ENCODE results near the gene GNPAT. TPM values are rescaled to one million over a fixed set of nuclear protein-coding genes. Genes with fewer than 3 reads are reported as not detected.
A peak's percentile ranks its signal among the peaks of the same experiment; 100 is the strongest.
"Not testable (repeated sequence)": the region's sequence is repeated elsewhere in the genome, so short reads cannot be mapped to it uniquely, and the experiment has no call there.

Gene GNPAT
- total RNA-seq, 1 donor from 2014 or later = 50.9 TPM

DNA sequence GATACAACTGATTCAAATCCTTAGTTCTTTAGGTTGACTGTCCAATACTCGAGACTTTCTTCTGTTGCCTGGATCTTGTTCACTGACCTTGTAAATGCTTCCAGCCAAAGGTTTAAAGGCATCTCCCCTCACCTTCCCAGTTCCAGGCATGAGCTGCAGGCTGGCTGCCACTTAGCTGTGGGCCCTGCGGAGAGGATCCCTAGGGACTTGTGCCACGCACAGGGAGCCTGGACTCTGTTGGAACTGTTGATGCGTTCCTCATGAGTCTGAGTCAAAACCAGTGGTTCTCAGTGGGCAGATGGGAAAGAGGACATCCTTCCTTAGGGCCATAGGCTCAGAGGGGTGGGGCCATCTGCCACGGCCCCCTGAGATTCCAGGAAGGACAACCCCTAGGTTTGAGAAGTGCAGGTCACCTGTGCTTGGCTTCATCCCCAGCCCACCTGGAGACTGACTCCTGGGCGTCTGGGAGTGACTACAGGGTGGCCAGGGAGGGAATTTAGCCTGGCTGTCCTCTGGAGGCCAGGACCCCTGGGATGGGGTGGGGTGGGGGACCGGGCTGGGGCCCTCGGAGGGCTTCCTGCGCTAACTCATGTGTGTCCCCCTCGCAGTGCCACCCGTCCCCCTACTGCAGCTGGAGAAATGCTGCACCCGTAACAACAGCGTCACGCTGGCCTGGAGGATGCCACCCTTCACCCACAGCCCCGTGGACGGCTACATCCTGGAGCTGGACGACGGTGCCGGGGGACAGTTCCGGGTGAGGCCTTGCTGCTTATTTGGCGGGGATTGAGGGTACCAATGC is 37.6 kb upstream of the GNPAT start:
- no peaks in the 10 kb centered on the region for H3K9me3 Mint-ChIP-seq
- intact Hi-C loops (cut with micrococcal nuclease) = no loop called here
- no peaks in the 10 kb centered on the region for H3K36me3 Mint-ChIP-seq (ENCODE audit: low read depth)
- no peak overlapping the region for H3K27ac Mint-ChIP-seq
- peaks cover 15% of the 10 kb centered on the region for H3K27me3 Mint-ChIP-seq (ENCODE audit: low read depth)
- DNase-seq (ENCODE audit: low spot score) = no peak
- peaks cover 3% of the 10 kb centered on the region for H3K4me1 Mint-ChIP-seq (ENCODE audit: low read depth)
- no peak overlapping the region for H3K4me3 Mint-ChIP-seq (ENCODE audit: low read depth)

- no peak overlapping the region for H3K27ac Mint-ChIP-seq
Measured at GRCh38 chr1:231206856-231207255, 34.2 kb upstream of the GNPAT start.

GRCh38 chr1:231207437-231207836 is 33.6 kb upstream of the GNPAT start:
- Mint-ChIP-seq H3K4me1 (ENCODE audit: low read depth) (peaks cover 6% of the 10 kb centered on the region), H3K27me3 (ENCODE audit: low read depth) (peaks cover 9% of the 10 kb centered on the region), H3K27ac (no peak overlapping the region), H3K36me3 (ENCODE audit: low read depth) (no peaks in the 10 kb centered on the region), H3K9me3 (no peaks in the 10 kb centered on the region), H3K4me3 (ENCODE audit: low read depth) (no peak overlapping the region)
- no peak for DNase-seq (ENCODE audit: low spot score)
- intact Hi-C loops (cut with micrococcal nuclease) = no loop called here

More at GRCh38 chr1:231206856-231207255, 34.2 kb upstream of the GNPAT start:
- no peak for DNase-seq (ENCODE audit: low spot score)
- Mint-ChIP-seq H3K4me3 (ENCODE audit: low read depth) (no peak overlapping the region), H3K9me3 (no peaks in the 10 kb centered on the region), H3K4me1 (ENCODE audit: low read depth) (peaks cover 4% of the 10 kb centered on the region), H3K27me3 (ENCODE audit: low read depth) (peaks cover 9% of the 10 kb centered on the region), H3K36me3 (ENCODE audit: low read depth) (no peaks in the 10 kb centered on the region)
- intact Hi-C loops (cut with micrococcal nuclease) = no loop called here

- no peak for DNase-seq (ENCODE audit: low spot score)
- no peak overlapping the region for H3K4me3 Mint-ChIP-seq (ENCODE audit: low read depth)
- peaks cover 6% of the 10 kb centered on the region for H3K4me1 Mint-ChIP-seq (ENCODE audit: low read depth)
- no peaks in the 10 kb centered on the region for H3K9me3 Mint-ChIP-seq
- H3K27me3 Mint-ChIP-seq (ENCODE audit: low read depth) = peaks cover 9% of the 10 kb centered on the region
- H3K27ac Mint-ChIP-seq = no peak overlapping the region
- H3K36me3 Mint-ChIP-seq (ENCODE audit: low read depth) = no peaks in the 10 kb centered on the region
- intact Hi-C loops (cut with micrococcal nuclease) = no loop called here
Measured at GRCh38 chr1:231208980-231209379, 32.0 kb upstream of the GNPAT start.

GRCh38 chr1:231209531-231209930 is 31.5 kb upstream of the GNPAT start:
- Mint-ChIP-seq H3K9me3 (no peaks in the 10 kb centered on the region), H3K27ac (no peak overlapping the region), H3K4me1 (ENCODE audit: low read depth) (peaks cover 6% of the 10 kb centered on the region), H3K36me3 (ENCODE audit: low read depth) (no peaks in the 10 kb centered on the region), H3K4me3 (ENCODE audit: low read depth) (no peak overlapping the region), H3K27me3 (ENCODE audit: low read depth) (peaks cover 4% of the 10 kb centered on the region)
- DNase-seq (ENCODE audit: low spot score) = no peak
- intact Hi-C loops (cut with micrococcal nuclease) = no loop called here

GRCh38 chr1:231210126-231210525 is 30.9 kb upstream of the GNPAT start:
- no peaks in the 10 kb centered on the region for H3K36me3 Mint-ChIP-seq (ENCODE audit: low read depth)
- H3K4me1 Mint-ChIP-seq (ENCODE audit: low read depth) = peaks cover 6% of the 10 kb centered on the region
- no peaks in the 10 kb centered on the region for H3K9me3 Mint-ChIP-seq
- no peak for DNase-seq (ENCODE audit: low spot score)
- peaks cover under 1% of the 10 kb centered on the region for H3K27me3 Mint-ChIP-seq (ENCODE audit: low read depth)
- no peak overlapping the region for H3K27ac Mint-ChIP-seq
- no peak overlapping the region for H3K4me3 Mint-ChIP-seq (ENCODE audit: low read depth)
- intact Hi-C loops (cut with micrococcal nuclease) = loop anchor here (5.0 kb wide), 1 partner anchor 568 kb away; the partner anchor contains the start of gene COG2

GRCh38 chr1:231211005-231211857 is 29.8 kb upstream of the GNPAT start:
- DNase-seq (ENCODE audit: low spot score) = peak; percentile 81
- Mint-ChIP-seq H3K36me3 (ENCODE audit: low read depth) (no peaks in the 10 kb centered on the region), H3K9me3 (no peaks in the 10 kb centered on the region), H3K4me1 (ENCODE audit: low read depth) (peaks cover 10% of the 10 kb centered on the region), H3K4me3 (ENCODE audit: low read depth) (peak overlapping the region; percentile 80), H3K27ac (no peak overlapping the region), H3K27me3 (ENCODE audit: low read depth) (peaks cover 3% of the 10 kb centered on the region)
- intact Hi-C loops (cut with micrococcal nuclease) = loop anchor here (1.0 to 5.0 kb wide), 3 partner anchors 233 to 569 kb away; partner anchors contain the start of genes COG2 and TTC13

DNA sequence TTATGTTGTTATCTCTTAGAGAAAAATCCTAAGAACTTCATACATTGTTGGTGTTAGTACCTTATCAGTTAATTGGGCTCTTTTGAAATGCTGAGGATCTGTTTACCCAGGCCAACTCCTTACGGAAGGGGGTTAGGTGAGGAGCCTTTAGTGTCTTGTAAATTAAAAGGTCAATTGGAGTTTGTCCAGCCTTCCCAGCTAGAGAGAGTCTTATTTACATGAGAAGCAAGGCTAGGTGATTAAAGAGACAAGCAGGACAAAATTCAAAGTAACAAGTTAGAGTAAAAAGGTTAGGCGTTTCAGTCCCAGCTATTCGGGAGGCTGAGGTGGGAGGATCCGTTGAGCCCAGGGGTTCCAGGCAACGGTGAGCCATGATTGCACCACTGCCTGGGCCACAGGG is 28.7 kb upstream of the GNPAT start:
- intact Hi-C loops (cut with micrococcal nuclease) = loop anchor here (5.0 kb wide), 1 partner anchor 570 kb away; the partner anchor contains the start of gene COG2
- Mint-ChIP-seq H3K4me1 (ENCODE audit: low read depth) (peaks cover 11% of the 10 kb centered on the region), H3K4me3 (ENCODE audit: low read depth) (peak overlapping the region; percentile 2)
- H3K27me3 Mint-ChIP-seq (ENCODE audit: low read depth); H3K27ac Mint-ChIP-seq; H3K36me3 Mint-ChIP-seq (ENCODE audit: low read depth); DNase-seq (ENCODE audit: low spot score); H3K9me3 Mint-ChIP-seq: not testable (repeated sequence)

DNA sequence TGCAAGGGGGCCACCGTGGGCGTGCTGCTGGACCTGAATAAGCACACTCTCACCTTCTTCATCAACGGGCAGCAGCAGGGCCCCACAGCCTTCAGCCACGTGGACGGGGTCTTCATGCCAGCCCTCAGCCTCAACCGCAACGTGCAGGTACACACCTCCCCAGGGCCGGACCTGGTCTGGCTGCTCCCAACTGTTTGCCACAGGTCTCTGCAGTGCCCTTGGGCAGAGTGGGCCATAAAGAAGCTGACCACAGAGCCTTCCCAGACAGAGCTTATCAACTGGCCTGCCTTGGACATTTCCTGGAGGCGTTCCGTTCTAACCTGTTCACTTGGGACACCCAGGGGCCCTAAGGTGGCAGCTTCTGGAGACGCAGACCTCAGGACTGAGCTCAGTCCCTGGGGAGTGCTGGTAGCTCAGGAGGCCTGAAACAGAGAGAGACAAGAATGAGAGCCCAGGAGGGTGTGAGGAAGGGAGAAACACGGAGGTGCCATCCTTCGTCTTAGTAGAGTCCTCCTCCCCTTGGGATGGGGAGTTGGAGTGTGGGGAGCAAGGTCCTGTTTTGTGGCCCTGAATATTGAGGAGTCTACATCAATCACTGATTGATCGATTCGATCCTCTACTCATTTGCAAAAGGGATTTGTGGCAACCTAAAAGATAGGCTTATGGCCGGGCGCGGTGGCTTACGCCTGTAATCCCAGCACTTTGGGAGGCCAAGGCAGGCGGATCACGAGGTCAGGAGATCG is 27.0 kb upstream of the GNPAT start:
- Mint-ChIP-seq H3K4me3 (ENCODE audit: low read depth) (no peak overlapping the region), H3K9me3 (no peaks in the 10 kb centered on the region), H3K27ac (no peak overlapping the region), H3K27me3 (ENCODE audit: low read depth) (peaks cover 3% of the 10 kb centered on the region), H3K4me1 (ENCODE audit: low read depth) (peaks cover 11% of the 10 kb centered on the region), H3K36me3 (ENCODE audit: low read depth) (no peaks in the 10 kb centered on the region)
- no peak for DNase-seq (ENCODE audit: low spot score)
- intact Hi-C loops (cut with micrococcal nuclease) = loop anchor here (5.0 kb wide), 1 partner anchor 572 kb away; the partner anchor contains the start of gene COG2

DNA sequence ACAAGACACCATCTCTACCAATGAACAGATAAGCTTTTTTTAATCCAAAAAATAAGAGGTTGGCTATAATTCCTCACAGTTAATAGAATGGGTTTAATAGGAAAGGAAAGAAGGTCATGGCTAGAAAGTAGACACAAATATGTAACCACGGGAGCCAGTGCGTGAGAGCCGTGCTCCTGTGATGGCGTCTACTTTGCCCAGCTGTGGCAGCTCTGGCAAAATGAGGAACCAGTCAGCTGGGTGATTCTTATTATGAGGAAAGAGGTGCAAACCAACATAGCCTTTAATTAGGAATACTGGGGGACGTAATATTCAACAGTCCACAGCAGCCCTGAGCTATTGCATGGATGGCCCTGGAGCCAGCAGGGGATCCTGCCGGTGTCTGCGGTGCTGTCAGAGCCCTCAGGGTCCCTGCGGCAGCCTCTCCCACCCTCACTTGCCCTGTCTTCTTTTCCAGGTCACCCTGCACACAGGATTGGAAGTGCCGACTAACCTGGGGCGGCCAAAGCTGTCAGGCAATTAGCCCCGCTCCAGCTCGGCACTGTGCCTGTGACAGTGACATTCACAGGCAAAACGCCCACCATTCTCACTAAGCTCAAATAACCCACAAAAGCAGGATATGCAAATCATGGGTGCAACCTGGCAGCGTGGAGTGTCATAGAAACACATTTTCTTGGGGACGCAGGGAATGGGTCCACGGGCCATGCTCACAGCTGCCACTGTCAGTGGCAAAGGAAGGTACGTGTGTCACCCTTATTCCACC is 25.9 kb upstream of the GNPAT start:
- Mint-ChIP-seq H3K36me3 (ENCODE audit: low read depth) (no peaks in the 10 kb centered on the region), H3K4me3 (ENCODE audit: low read depth) (no peak overlapping the region), H3K9me3 (no peaks in the 10 kb centered on the region), H3K27me3 (ENCODE audit: low read depth) (peaks cover 3% of the 10 kb centered on the region), H3K4me1 (ENCODE audit: low read depth) (peaks cover 11% of the 10 kb centered on the region), H3K27ac (no peak overlapping the region)
- intact Hi-C loops (cut with micrococcal nuclease) = loop anchor here (5.0 kb wide), 1 partner anchor 573 kb away; the partner anchor contains the start of gene COG2
- DNase-seq (ENCODE audit: low spot score) = no peak

- no peak overlapping the region for H3K4me3 Mint-ChIP-seq (ENCODE audit: low read depth)
- intact Hi-C loops (cut with micrococcal nuclease) = no loop called here
- H3K27ac Mint-ChIP-seq = no peak overlapping the region
Measured at GRCh38 chr1:231215681-231216385, 25.2 kb upstream of the GNPAT start.

More at GRCh38 chr1:231215681-231216385, 25.2 kb upstream of the GNPAT start:
- peaks cover 11% of the 10 kb centered on the region for H3K4me1 Mint-ChIP-seq (ENCODE audit: low read depth)
- DNase-seq (ENCODE audit: low spot score) = no peak
- H3K27me3 Mint-ChIP-seq (ENCODE audit: low read depth) = peaks cover 3% of the 10 kb centered on the region
- H3K36me3 Mint-ChIP-seq (ENCODE audit: low read depth) = no peaks in the 10 kb centered on the region
- no peaks in the 10 kb centered on the region for H3K9me3 Mint-ChIP-seq
